ENCODE measurements around the gene FIGN. TPM values are rescaled to one million over a fixed set of nuclear protein-coding genes. Genes with fewer than 3 reads are reported as not detected.
A peak's percentile ranks its signal among the peaks of the same experiment; 100 is the strongest.

FIGN gene
- polyA plus RNA-seq, 4 donors = 8.9 to 12.3 (median 10.0) TPM

- DNase-seq (ENCODE audit: low read depth in 4 of 4, low spot score in 3 of 4) = no peak
Measured at GRCh38 chr2:163573652-163574051, 162.2 kb downstream of the FIGN start.

- no peak for DNase-seq (ENCODE audit: low read depth in 4 of 4, low spot score in 3 of 4)
Measured at GRCh38 chr2:163572850-163573249, 163.0 kb downstream of the FIGN start.

DNA sequence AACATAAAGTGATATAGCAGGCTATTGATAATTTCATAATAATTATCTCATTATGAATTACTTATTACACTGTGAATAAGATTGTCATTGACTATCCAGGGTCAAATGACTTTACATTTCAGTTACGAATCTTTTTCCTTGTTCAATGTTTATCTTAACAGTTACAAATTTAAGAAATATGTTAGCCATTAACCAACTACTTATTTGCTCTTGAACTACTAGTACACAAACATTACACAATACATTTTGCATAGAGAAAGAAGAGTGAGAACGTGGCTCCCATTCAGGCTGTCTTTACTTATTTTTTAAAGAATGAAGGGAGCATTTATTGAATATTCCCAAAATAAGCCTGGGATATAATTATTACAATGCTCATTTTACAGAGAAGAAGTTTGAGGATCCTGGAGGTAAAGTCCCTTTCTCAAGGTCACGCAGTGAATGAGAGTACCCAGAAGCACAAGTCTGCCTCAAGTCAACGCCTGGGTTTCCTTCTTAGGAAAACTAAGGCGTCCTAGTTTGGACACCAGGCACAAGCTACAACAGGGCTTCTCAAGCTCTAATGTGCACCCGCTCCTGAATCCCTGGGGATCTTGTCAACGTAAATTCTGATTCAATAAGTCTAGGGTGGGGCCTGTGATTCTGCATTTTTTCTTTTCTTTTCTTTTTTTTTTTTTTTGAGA, 164.2 kb downstream of the FIGN start:
- no peak for DNase-seq (ENCODE audit: low read depth in 4 of 4, low spot score in 3 of 4)

DNA sequence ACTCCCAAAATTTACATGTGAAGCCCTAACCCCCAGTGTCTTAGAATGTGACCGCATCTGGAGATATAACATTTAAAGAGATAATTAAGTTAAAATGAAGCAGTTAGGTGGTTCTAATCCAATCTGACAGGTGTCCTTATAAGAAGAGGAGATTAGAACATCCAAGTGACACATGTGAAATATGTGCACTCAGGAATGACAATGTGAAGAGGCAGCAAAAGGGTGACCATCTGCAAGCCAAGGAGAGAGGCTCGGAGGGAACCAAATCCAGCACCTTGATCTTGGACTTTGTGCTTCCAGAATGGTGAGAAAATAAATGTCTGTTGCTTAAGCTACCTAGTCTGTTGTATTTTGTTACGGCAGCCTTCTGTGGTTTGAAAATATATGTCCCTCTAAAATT, 165.4 kb downstream of the FIGN start:
- DNase-seq (ENCODE audit: low read depth in 4 of 4, low spot score in 3 of 4) = no peak

DNA sequence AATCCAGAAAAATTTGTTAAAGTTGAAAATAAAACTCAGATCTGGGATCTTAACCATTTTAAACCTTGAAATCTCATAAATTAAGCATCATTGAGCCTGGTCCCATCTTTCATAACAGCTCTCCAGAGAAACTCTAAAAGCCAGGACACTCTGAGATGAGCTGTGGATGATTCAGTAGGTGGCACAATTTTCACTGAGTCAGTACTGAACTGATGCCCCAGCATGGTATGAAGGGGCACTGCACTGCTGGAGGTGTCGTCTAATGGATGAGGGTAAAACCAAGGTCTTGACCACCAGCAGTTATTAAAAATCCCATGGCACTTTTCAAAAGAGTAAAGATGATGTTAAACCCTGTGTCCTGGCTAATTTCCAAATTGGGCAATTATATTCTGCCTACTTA, 170.6 kb downstream of the FIGN start:
- DNase-seq (ENCODE audit: low read depth in 4 of 4, low spot score in 3 of 4) = no peak

DNA sequence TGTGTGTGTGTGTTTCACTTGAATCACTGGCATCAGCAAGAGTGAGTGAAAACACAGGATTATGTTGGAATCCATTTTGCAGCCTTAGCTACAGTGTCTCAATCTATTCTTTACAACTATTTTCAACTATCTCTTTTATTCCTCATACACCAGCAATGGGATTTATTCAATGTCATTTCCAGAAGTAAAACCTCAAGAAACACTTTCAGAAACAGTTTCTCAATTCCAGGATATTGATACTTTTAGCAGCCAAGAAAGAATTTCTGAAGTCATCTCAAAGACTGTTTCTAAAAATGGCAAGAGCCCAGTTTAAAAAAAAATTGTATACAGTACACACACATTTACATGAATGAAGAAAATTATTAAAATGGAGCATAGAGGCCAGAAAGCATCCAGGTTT, 171.6 kb downstream of the FIGN start:
- no peak for DNase-seq (ENCODE audit: low read depth in 4 of 4, low spot score in 3 of 4)

- no peak for DNase-seq (ENCODE audit: low read depth in 4 of 4, low spot score in 3 of 4)
Measured at GRCh38 chr2:163563336-163563735, 172.5 kb downstream of the FIGN start.

DNA sequence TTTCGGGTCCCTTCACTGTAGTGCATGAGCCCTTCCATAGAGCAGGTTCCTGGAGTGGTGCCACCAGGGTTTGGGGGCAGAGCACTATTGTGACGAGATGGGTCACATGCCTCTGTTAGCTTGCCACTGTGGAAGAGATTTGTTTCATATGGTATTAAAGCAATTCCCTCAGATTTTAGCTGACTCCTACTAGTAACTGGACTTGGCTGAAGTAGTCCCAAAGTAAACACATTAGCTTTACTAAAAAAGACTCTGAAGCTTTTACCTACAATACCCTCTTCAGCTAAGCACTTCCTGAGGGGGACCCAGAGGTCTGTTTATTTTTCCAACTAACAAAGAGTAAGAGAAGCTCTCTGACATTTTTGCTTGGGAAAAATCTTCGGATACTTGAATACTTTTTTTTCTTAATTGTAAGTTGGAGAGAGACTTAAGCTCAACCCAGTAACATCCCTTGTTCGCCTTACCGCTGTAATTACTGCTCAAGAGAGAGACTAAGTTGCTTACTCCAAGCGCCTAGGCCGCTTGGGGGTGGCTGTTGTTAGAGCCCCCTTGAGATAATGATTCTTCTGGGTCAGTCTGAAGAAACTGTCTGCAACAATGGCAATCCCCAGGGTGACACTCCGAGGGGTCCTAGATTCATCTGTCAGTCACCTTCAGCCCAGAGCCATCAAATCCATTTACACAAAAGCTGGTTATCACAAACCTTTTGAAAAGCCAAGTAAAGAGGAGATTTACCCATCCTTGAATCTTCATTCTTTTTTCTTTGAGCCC, 177.4 kb downstream of the FIGN start:
- no peak for DNase-seq (ENCODE audit: low read depth in 4 of 4, low spot score in 3 of 4)

DNA sequence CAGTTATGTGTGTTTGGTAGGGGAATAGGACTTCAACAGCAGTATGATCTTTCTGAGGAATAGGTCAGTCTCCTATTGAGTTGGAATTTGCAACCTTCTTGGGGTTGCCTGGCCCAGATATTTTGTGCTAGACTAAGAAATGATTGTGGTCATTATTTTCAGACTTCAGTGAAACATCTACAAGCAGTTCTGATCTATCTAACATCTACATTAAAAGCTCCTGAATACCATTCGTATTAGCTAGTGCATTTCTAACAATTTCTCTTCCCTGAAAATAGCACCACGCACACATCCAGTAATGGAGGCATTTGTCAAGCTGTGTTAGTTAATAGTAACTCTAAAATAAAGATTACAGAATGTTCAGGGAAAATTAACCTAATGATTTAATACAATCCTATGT, 179.3 kb downstream of the FIGN start:
- no peak for DNase-seq (ENCODE audit: low read depth in 4 of 4, low spot score in 3 of 4)

- DNase-seq (ENCODE audit: low read depth in 4 of 4, low spot score in 3 of 4) = no peak
Measured at GRCh38 chr2:163554864-163555263, 180.9 kb downstream of the FIGN start.

DNA sequence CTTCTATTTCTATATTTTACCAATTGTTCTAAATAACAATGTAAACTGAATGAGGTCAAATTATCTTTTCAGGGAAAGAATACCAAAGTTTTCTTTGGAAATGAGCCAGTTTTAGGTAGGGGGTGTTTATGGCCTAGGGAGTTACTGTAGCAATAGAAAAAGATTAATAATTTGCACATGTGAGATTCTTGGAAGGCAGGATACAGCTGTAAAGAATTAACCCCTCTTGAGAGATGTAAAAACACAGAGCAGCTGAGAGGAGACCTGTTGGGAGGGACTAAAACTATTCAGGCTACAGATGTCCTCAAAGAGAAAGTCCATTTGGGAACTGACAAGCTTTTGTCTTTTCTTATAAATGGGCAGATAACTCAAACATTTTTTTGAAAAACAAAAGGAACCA, 182.2 kb downstream of the FIGN start:
- DNase-seq (ENCODE audit: low read depth in 4 of 4, low spot score in 3 of 4) = peak in 1 of 4 donors; percentile 5

DNA sequence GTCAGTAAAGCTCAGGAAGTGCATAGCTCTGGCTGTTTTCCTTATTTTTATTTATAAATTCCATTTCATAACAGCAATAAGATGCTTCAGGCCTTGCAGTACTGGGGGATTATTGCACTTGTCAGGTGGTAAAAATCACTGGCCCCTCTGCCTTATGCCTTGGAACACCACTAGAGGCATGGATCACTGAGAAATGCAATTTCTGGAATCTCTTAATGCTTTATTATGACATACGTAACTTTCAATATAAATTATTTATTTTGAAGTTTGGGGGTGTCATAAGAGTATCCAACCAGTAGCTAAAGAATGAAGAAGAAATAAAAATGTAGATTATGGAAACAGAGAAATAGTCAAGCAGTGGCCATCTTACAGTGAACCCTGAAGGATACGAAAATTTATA, 183.1 kb downstream of the FIGN start:
- no peak for DNase-seq (ENCODE audit: low read depth in 4 of 4, low spot score in 3 of 4)

DNA sequence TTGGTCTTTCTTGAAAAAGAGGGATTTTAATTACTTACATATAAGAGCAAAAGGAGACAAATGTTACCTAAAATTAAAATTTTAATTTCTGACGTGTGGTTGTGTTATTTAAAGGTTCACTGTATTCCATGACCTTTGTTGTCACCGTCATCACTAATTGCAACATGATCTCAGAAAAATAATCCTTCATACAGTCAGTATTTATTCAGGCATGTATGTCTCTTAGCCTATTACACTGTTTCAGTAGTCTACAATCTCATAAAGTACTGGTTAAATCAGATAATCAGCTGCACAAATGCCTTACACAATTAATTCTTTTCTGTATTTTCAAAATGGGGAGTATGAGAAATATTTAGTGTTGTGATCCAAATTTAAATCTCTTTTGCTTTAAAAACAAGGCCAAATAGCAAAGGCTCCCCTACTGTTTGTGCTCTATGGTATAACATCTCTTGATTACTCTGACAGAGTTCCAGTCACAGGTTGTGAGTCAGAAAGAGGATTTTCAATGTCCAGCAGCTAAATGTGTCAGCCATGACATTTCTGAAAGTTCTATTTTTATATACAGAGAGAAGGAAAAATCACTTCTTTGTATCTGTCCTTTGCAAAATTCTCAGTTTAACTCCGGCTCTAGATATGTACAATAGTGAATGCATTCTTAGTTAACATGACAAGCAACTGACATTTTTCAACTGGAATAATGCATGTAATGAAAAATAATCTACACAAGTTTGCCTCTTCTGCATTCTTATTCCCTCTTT, 184.0 kb downstream of the FIGN start:
- no peak for DNase-seq (ENCODE audit: low read depth in 4 of 4, low spot score in 3 of 4)

DNA sequence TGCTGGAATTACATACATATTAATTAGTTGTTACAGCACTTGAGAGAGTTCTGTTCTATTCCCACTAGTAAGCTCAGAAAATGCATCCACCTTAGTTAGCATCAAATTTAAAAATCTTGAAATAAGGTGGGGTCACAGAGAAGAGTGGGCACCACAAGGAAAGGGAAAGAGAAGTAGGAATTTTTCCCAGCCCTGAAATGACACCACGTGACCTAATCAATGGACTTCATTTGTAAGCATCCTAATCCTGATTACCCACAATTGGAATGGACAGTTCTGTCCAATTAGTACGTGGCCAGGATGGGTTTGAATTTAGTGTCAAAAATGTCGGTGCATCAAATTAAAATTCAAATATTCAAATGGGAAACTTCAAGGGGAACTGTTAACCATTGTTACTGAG, 186.8 kb downstream of the FIGN start:
- DNase-seq (ENCODE audit: low read depth in 4 of 4, low spot score in 3 of 4) = no peak

Data from right renal pelvis (tissue), 4 donors.